NCI-H2227 (cell line): ENCODE measurements around the gene KIRREL2.
"Not testable (repeated sequence)": the region's sequence is repeated elsewhere in the genome, so short reads cannot be mapped to it uniquely, and the experiment has no call there.

Experiments used
- DNase-seq: peaks from one replicate; lab custom pipeline; 2025; ENCODE audit not compliant: unreplicated experiment; lab: John Stamatoyannopoulos, UW

The KIRREL2 gene

GRCh38 chr19:35895911-35896642 is 39.4 kb downstream of the KIRREL2 start:
- no peak for DNase-seq

- no peak for DNase-seq
Measured at GRCh38 chr19:35896643-35897040, 39.9 kb downstream of the KIRREL2 start.

GRCh38 chr19:35897706-35898451 is 41.2 kb downstream of the KIRREL2 start:
- DNase-seq = no peak

- DNase-seq = no peak
Measured at GRCh38 chr19:35898499-35898809, 41.7 kb downstream of the KIRREL2 start.

- DNase-seq = peak; percentile 99
Measured at GRCh38 chr19:35899547-35900214, 43.0 kb downstream of the KIRREL2 start.

GRCh38 chr19:35901055-35901644 is 44.4 kb downstream of the KIRREL2 start:
- DNase-seq = no peak

GRCh38 chr19:35901854-35902661 is 45.3 kb downstream of the KIRREL2 start, which contains the start of gene HCST:
Gene HCST, plus strand, starts transcription at chr19:35902529. Its CDS starts 65 bp downstream, at chr19:35902594.
- no peak for DNase-seq

GRCh38 chr19:35902870-35903475 is 46.3 kb downstream of the KIRREL2 start:
- no peak for DNase-seq

- peak; percentile 95 for DNase-seq
Measured at GRCh38 chr19:35903550-35904179, 47.0 kb downstream of the KIRREL2 start.

- no peak for DNase-seq
Measured at GRCh38 chr19:35904311-35905068, 47.8 kb downstream of the KIRREL2 start.

- no peak for DNase-seq
Measured at GRCh38 chr19:35905178-35905727, 48.5 kb downstream of the KIRREL2 start.

- DNase-seq = no peak
Measured at GRCh38 chr19:35907377-35907745, 50.6 kb downstream of the KIRREL2 start.

GRCh38 chr19:35908010-35908441 is 51.3 kb downstream of the KIRREL2 start, which contains the start of gene TYROBP:
Gene TYROBP, minus strand, starts transcription at chr19:35908295. Its CDS starts 67 bp downstream, at chr19:35908228.
- no peak for DNase-seq

GRCh38 chr19:35908973-35909683 is 52.4 kb downstream of the KIRREL2 start:
- no peak for DNase-seq

GRCh38 chr19:35909684-35910035 is 52.9 kb downstream of the KIRREL2 start:
- no peak for DNase-seq

GRCh38 chr19:35910355-35910754 is 53.6 kb downstream of the KIRREL2 start:
- DNase-seq = not testable (repeated sequence)

GRCh38 chr19:35911173-35911572 is 54.5 kb downstream of the KIRREL2 start:
- DNase-seq = no peak

- no peak for DNase-seq
Measured at GRCh38 chr19:35911790-35912189, 55.1 kb downstream of the KIRREL2 start.
